ENCODE results near the gene ARID5B.

The ARID5B gene

GRCh38 chr10:61978965-61979364 lies 77.5 kb downstream of the ARID5B start:
- no peak for DNase-seq (ENCODE audit: low read depth, low spot score)
- ChIA-PET POLR2A (no interaction called here), CTCF (interaction anchor here (1.0 kb wide), 1 partner anchor 9 kb away, joined by 3 read pairs; no protein-coding TSS in a partner anchor)
- H3K4me3 ChIP-seq (ENCODE audit: low read depth, low read length), result no peak overlapping the region
- no peak for TF ChIP-seq CTCF (IDR thresholded peaks at IDR 0.05; ENCODE audit: insufficient read depth, low read length, missing control alignments)

- no peak overlapping the region for H3K4me3 ChIP-seq (ENCODE audit: low read depth, low read length)
- no peak for TF ChIP-seq CTCF (IDR thresholded peaks at IDR 0.05; ENCODE audit: insufficient read depth, low read length, missing control alignments)
- DNase-seq (ENCODE audit: low read depth, low spot score), result no peak
- CTCF ChIA-PET, result interaction anchor here (1.2 kb wide), 1 partner anchor 263 kb away, joined by 3 read pairs; no protein-coding TSS in a partner anchor
- POLR2A ChIA-PET, result no interaction called here
Observed at GRCh38 chr10:61981460-61981859, 80.0 kb downstream of the ARID5B start.

- ChIA-PET POLR2A (no interaction called here), CTCF (interaction anchor here (1.1 kb wide), 1 partner anchor 262 kb away, joined by 3 read pairs; no protein-coding TSS in a partner anchor)
- H3K4me3 ChIP-seq (ENCODE audit: low read depth, low read length), result no peak overlapping the region
- no peak for DNase-seq (ENCODE audit: low read depth, low spot score)
- no peak for TF ChIP-seq CTCF (IDR thresholded peaks at IDR 0.05; ENCODE audit: insufficient read depth, low read length, missing control alignments)
Observed at GRCh38 chr10:61983255-61983654, 81.8 kb downstream of the ARID5B start.

- no peak for DNase-seq (ENCODE audit: low read depth, low spot score)
- CTCF ChIA-PET, result no interaction called here
- POLR2A ChIA-PET, result no interaction called here
- no peak overlapping the region for H3K4me3 ChIP-seq (ENCODE audit: low read depth, low read length)
- no peak for TF ChIP-seq CTCF (IDR thresholded peaks at IDR 0.05; ENCODE audit: insufficient read depth, low read length, missing control alignments)
Observed at GRCh38 chr10:61984803-61985418, 83.4 kb downstream of the ARID5B start.

DNA sequence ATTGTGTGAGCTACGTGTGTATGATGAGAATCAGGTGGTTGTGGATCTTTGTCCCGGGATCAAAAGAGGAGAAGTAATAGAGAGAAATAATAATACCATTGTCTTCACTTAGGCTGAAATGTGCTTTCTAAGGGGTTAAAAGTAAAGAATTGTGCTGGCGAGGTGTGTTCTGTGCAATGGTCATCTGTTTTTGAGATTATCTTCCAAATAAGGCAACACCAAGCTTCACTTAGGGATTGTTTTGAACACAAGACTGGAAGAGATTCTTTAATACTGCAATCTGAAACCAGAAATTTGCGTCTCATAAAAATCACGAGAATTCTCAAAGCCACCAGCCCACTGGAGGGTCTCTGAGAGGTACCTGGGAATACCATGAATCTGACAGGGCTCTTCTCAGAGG lies 84.2 kb downstream of the ARID5B start:
- ChIA-PET CTCF (no interaction called here), POLR2A (interaction anchor here (0.6 kb wide), 1 partner anchor 40 kb away, joined by 4 read pairs; no protein-coding TSS in a partner anchor)
- no peak overlapping the region for H3K4me3 ChIP-seq (ENCODE audit: low read depth, low read length)
- DNase-seq (ENCODE audit: low read depth, low spot score), result no peak
- no peak for TF ChIP-seq CTCF (IDR thresholded peaks at IDR 0.05; ENCODE audit: insufficient read depth, low read length, missing control alignments)

GRCh38 chr10:61986382-61986781 lies 84.9 kb downstream of the ARID5B start:
- DNase-seq (ENCODE audit: low read depth, low spot score), result no peak
- H3K4me3 ChIP-seq (ENCODE audit: low read depth, low read length), result no peak overlapping the region
- TF ChIP-seq CTCF (IDR thresholded peaks at IDR 0.05; ENCODE audit: insufficient read depth, low read length, missing control alignments), result no peak
- ChIA-PET CTCF (no interaction called here), POLR2A (no interaction called here)
